Lower lobe of right lung (tissue), 2 donors: ENCODE results near the gene ZCCHC9. TPM values are rescaled to one million over a fixed set of nuclear protein-coding genes. Genes with fewer than 3 reads are reported as not detected.

Source experiments
- ATAC-seq, 2 donors: fragments of 200-7000 bp; cut with Tn5 transposase; one replicate each; pipeline ENCODE4 v1.9.1; 2020 to 2022; ENCODE audit warnings: mild to moderate bottlenecking in 2 of 2, moderate library complexity in 2 of 2
- DNase-seq: peaks from one replicate; pipeline ENCODE4 v3.0.0-alpha.2; 2020
- H3K27ac ChIP-seq: fragments of 200-600 bp; one replicate; pipeline ENCODE4 v1.8.0; 2022
- H3K27me3 ChIP-seq: fragments of 200-600 bp; one replicate; pipeline ENCODE4 v1.8.0; 2022; ENCODE audit warnings: low read depth
- H3K36me3 ChIP-seq: fragments of 200-600 bp; one replicate; pipeline ENCODE4 v1.8.0; 2022; ENCODE audit warnings: mild to moderate bottlenecking
- H3K4me1 ChIP-seq: fragments of 200-600 bp; one replicate; pipeline ENCODE4 v1.8.0; 2022
- H3K4me3 ChIP-seq: fragments of 200-600 bp; one replicate; pipeline ENCODE4 v1.8.0; 2022; ENCODE audit warnings: mild to moderate bottlenecking
- H3K9me3 ChIP-seq: fragments of 200-600 bp; one replicate; pipeline ENCODE4 v1.8.0; 2022
- CTCF ChIP-seq: fragments of 200-600 bp; IDR thresholded peaks from one replicate; pipeline ENCODE4 v1.8.0; 2022; ENCODE audit warnings: antibody characterized with exemption, mild to moderate bottlenecking
- intact Hi-C: fragments of 100-400 bp; cut with DNase I; formaldehyde crosslinking; loops from one replicate; pipeline ENCODE4 v1.11.0; 2022
- total RNA-seq: library from RNA; stranded (reverse); fragmentation: NEBNext Ultra II Directional; extraction: Animal tissue kit (Norgen Biotek cat#: 25700); gene quantifications from one replicate; pipeline ENCODE4 v1.2.1, GENCODE V29; 2021
- donor health status: DM: no; HTN: yes; CAD: no; lungs with severe emphysema.

ZCCHC9 gene
- total RNA-seq, 1 donor from 2014 or later, result 21.7 TPM

GRCh38 chr5:81310402-81311063 lies 9.1 kb downstream of the ZCCHC9 start:
- no peak for DNase-seq
- TF ChIP-seq CTCF, result no peak
- Histone ChIP-seq H3K4me1 (no peaks in the 10 kb centered on the region), H3K27me3 (no peaks in the 10 kb centered on the region), H3K36me3 (peaks cover 58% of the 10 kb centered on the region), H3K4me3 (no peak overlapping the region), H3K27ac (no peak overlapping the region), H3K9me3 (no peaks in the 10 kb centered on the region)
- intact Hi-C loops, result no loop called here
- ATAC-seq, result no peak

- no peak for DNase-seq
- no peaks in the 10 kb centered on the region for H3K9me3 ChIP-seq
- peaks cover 56% of the 10 kb centered on the region for H3K36me3 ChIP-seq
- H3K4me3 ChIP-seq, result no peak overlapping the region
- no peak for TF ChIP-seq CTCF
- H3K27me3 ChIP-seq, result no peaks in the 10 kb centered on the region
- H3K4me1 ChIP-seq, result no peaks in the 10 kb centered on the region
- intact Hi-C loops, result no loop called here
- H3K27ac ChIP-seq, result no peak overlapping the region
- ATAC-seq, result no peak
These were observed 11.9 kb downstream of the ZCCHC9 start for GRCh38 chr5:81313278-81313677.

GRCh38 chr5:81313686-81314085 lies 12.3 kb downstream of the ZCCHC9 start:
- no peaks in the 10 kb centered on the region for H3K9me3 ChIP-seq
- DNase-seq, result no peak
- H3K27ac ChIP-seq, result no peak overlapping the region
- no peaks in the 10 kb centered on the region for H3K27me3 ChIP-seq
- intact Hi-C loops, result no loop called here
- peaks cover 52% of the 10 kb centered on the region for H3K36me3 ChIP-seq
- H3K4me1 ChIP-seq, result no peaks in the 10 kb centered on the region
- H3K4me3 ChIP-seq, result no peak overlapping the region
- no peak for TF ChIP-seq CTCF
- ATAC-seq, result no peak

- H3K4me3 ChIP-seq, result no peak overlapping the region
- H3K4me1 ChIP-seq, result no peaks in the 10 kb centered on the region
- H3K27me3 ChIP-seq, result no peaks in the 10 kb centered on the region
- no peaks in the 10 kb centered on the region for H3K9me3 ChIP-seq
- DNase-seq, result no peak
- intact Hi-C loops, result no loop called here
- ATAC-seq, result no peak
- no peak for TF ChIP-seq CTCF
- H3K27ac ChIP-seq, result no peak overlapping the region
- peaks cover 44% of the 10 kb centered on the region for H3K36me3 ChIP-seq
These were observed 13.2 kb downstream of the ZCCHC9 start for GRCh38 chr5:81314581-81314980.

GRCh38 chr5:81315336-81315735 lies 13.9 kb downstream of the ZCCHC9 start:
- H3K27ac ChIP-seq, result no peak overlapping the region
- H3K27me3 ChIP-seq, result no peaks in the 10 kb centered on the region
- peaks cover 40% of the 10 kb centered on the region for H3K36me3 ChIP-seq
- DNase-seq (no peak), ATAC-seq (no peak)
- H3K4me1 ChIP-seq, result no peaks in the 10 kb centered on the region
- no peaks in the 10 kb centered on the region for H3K9me3 ChIP-seq
- no peak overlapping the region for H3K4me3 ChIP-seq
- TF ChIP-seq CTCF, result no peak
- intact Hi-C loops, result no loop called here
